Measurements from ENCODE around the gene CHI3L1.

- no peak for TF ChIP-seq CTCF (IDR thresholded peaks at IDR 0.05; ENCODE audit: low read depth, low read length)
- no peak for TF ChIP-seq EZH2phosphoT487 (IDR thresholded peaks at IDR 0.05; ENCODE audit: low read depth)
Observed at GRCh38 chr1:203186446-203187303, at the start of gene CHI3L1.

Measured in OCI-LY3 (cell line).